SK-N-SH (cell line): Measurements from ENCODE around the gene PVRIG. TPM values are rescaled to one million over a fixed set of nuclear protein-coding genes. Genes with fewer than 3 reads are reported as not detected.

Source experiments
- CTCF ChIA-PET: fragments of 300-600, 350-600 bp; formaldehyde crosslinking; extraction: SDS; loops from one replicate; lab custom pipeline; 2021; lab: Yijun Ruan, JAX
- POLR2A ChIA-PET: fragments of 350-600 bp; sonication (Branson Sonifier 250); formaldehyde crosslinking; extraction: SDS; loops from one replicate; lab custom pipeline; 2020; ENCODE audit warnings: antibody characterized with exemption, inconsistent platforms; lab: Yijun Ruan, JAX
- DNase-seq: peaks from one replicate; pipeline ENCODE4 v3.0.0; 2012
- H2AFZ ChIP-seq: fragments of 200-600 bp; sonication (generic); 2 replicates; pipeline ENCODE4 v1.8.1; 2016; ENCODE audit warnings: antibody characterized with exemption, mild to moderate bottlenecking, low read depth
- H3F3A ChIP-seq: fragments of 200-600 bp; sonication (generic); replicated peaks from 2 replicates; pipeline ENCODE3; 2016; ENCODE audit warnings: antibody characterized with exemption, mild to moderate bottlenecking; ENCODE audit not compliant: insufficient read depth
- H3K27ac ChIP-seq, 2 experiments: fragments of 200-500 bp in 1 of 2; fragments of 200-600 bp in 1 of 2; sonication (Bioruptor generic) in 1 of 2; sonication (generic), shearing (Covaris generic) in 1 of 2; 2 replicates each; pipeline versions ENCODE4 v1.5.1 to v1.6.1; 2014 to 2016; ENCODE audit warnings: low read depth in 2 of 2, inconsistent platforms in 1 of 2, low read length in 1 of 2, mild to moderate bottlenecking in 1 of 2, mixed read lengths in 1 of 2
- H3K27me3 ChIP-seq: fragments of 200-600 bp; sonication (generic), shearing (Covaris generic); 2 replicates; pipeline ENCODE4 v1.6.1; 2016; ENCODE audit warnings: mixed run types; ENCODE audit not compliant: insufficient read depth
- H3K36me3 ChIP-seq, 2 experiments: fragments of 200-500 bp in 1 of 2; fragments of 200-600 bp in 1 of 2; sonication (Bioruptor generic) in 1 of 2; sonication (generic) in 1 of 2; replicated peaks in 1 of 2; 2 replicates each; pipeline versions ENCODE3 to v1.5.1; 2014 to 2016; ENCODE audit warnings: low read length in 1 of 2, mild to moderate bottlenecking in 1 of 2; ENCODE audit not compliant: insufficient read depth in 2 of 2, control insufficient read depth in 1 of 2
- H3K4me1 ChIP-seq, 2 experiments: fragments of 200-500 bp in 1 of 2; fragments of 200-600 bp in 1 of 2; sonication (Bioruptor generic) in 1 of 2; sonication (generic), shearing (Covaris generic) in 1 of 2; 2 replicates each; pipeline versions ENCODE4 v1.5.1 to v1.6.1; 2014 to 2016; ENCODE audit warnings: low read depth in 1 of 2, low read length in 1 of 2, mixed run types in 1 of 2; ENCODE audit not compliant: insufficient read depth in 2 of 2, control insufficient read depth in 1 of 2
- H3K4me2 ChIP-seq: fragments of 200-600 bp; sonication (generic), shearing (Covaris generic); 2 replicates; pipeline ENCODE4 v1.6.1; 2017; ENCODE audit warnings: mixed run types
- H3K4me3 ChIP-seq, 2 experiments: fragments of 200-500 bp in 1 of 2; fragments of 200-600 bp in 1 of 2; sonication (Bioruptor generic) in 1 of 2; sonication (generic), shearing (Covaris generic) in 1 of 2; 2 replicates each; pipeline versions ENCODE4 v1.5.1 to v1.8.1; 2014 to 2016; ENCODE audit warnings: low read depth in 2 of 2, inconsistent platforms in 1 of 2, low read length in 1 of 2, mild to moderate bottlenecking in 1 of 2, mixed read lengths in 1 of 2, moderate library complexity in 1 of 2
- H3K79me2 ChIP-seq: fragments of 200-600 bp; sonication (generic); 2 replicates; pipeline ENCODE4 v1.8.1; 2017; ENCODE audit warnings: mild to moderate bottlenecking; ENCODE audit not compliant: insufficient read depth
- H3K9ac ChIP-seq: fragments of 200-600 bp; sonication (generic); 2 replicates; pipeline ENCODE4 v1.6.1; 2017; ENCODE audit warnings: mixed run types
- H3K9me2 ChIP-seq: fragments of 200-600 bp; sonication (generic); 2 replicates; pipeline ENCODE4 v1.6.1; 2017; ENCODE audit warnings: mixed run types
- H3K9me3 ChIP-seq: fragments of 200-600 bp; sonication (generic); 2 replicates; pipeline ENCODE4 v1.6.1; 2017; ENCODE audit warnings: mixed run types, mild to moderate bottlenecking, moderate library complexity
- H4K20me1 ChIP-seq: fragments of 200-600 bp; sonication (generic); 2 replicates; pipeline ENCODE4 v1.6.1; 2017; ENCODE audit warnings: mild to moderate bottlenecking, mixed run types; ENCODE audit not compliant: insufficient read depth
- CTCF ChIP-seq: fragments of 200-600 bp; sonication (generic); IDR thresholded peaks from 2 replicates; pipeline ENCODE4 v1.6.1; 2017; ENCODE audit warnings: antibody characterized with exemption, mild to moderate bottlenecking, moderate library complexity
- EP300 ChIP-seq, 2 experiments: IDR thresholded peaks; 2 replicates each; pipeline versions ENCODE4 v1.4.0 to v1.6.1; 2012; ENCODE audit warnings: borderline replicate concordance in 1 of 2, low read depth in 1 of 2, low read length in 1 of 2
- FOXJ3 ChIP-seq: sonication (generic); formaldehyde crosslinking; IDR thresholded peaks from 2 replicates; pipeline ENCODE4 v1.5.1; 2020; ENCODE audit warnings: mild to moderate bottlenecking, missing genetic modification reagents
- FOXM1 ChIP-seq: IDR thresholded peaks from 2 replicates; pipeline ENCODE4 v1.4.0; 2012; ENCODE audit warnings: low read depth, mild to moderate bottlenecking
- MAX ChIP-seq: IDR thresholded peaks from 2 replicates; pipeline ENCODE4 v1.4.0; 2012; ENCODE audit warnings: low read depth
- MXI1 ChIP-seq: IDR thresholded peaks from 2 replicates; pipeline ENCODE4 v1.6.1; 2012; ENCODE audit warnings: mild to moderate bottlenecking, low read depth, low read length, improper control_type of control experiment
- NRF1 ChIP-seq: IDR thresholded peaks from 2 replicates; pipeline ENCODE4 v1.6.1; 2012; ENCODE audit warnings: low read depth, mild to moderate bottlenecking, low read length
- PBX3 ChIP-seq: IDR thresholded peaks from 2 replicates; pipeline ENCODE4; 2012
- RAD21 ChIP-seq: IDR thresholded peaks from 2 replicates; pipeline ENCODE4 v1.6.1; 2012; ENCODE audit warnings: mild to moderate bottlenecking, low read length
- RCOR1 ChIP-seq: fragments of 150-350 bp; IDR thresholded peaks from 2 replicates; pipeline ENCODE4 v1.6.1; 2017; ENCODE audit warnings: antibody characterized with exemption, low read length
- RFX5 ChIP-seq: IDR thresholded peaks from 2 replicates; pipeline ENCODE4 v1.6.1; 2012; ENCODE audit warnings: mild to moderate bottlenecking, improper control_type of control experiment, low read length
- SMC3 ChIP-seq: IDR thresholded peaks from 2 replicates; pipeline ENCODE4 v1.6.1; 2012; ENCODE audit warnings: low read depth, low read length, improper control_type of control experiment
- TEAD4 ChIP-seq: IDR thresholded peaks from 2 replicates; pipeline ENCODE4 v1.4.0; 2012; ENCODE audit warnings: mild to moderate bottlenecking, borderline replicate concordance; ENCODE audit not compliant: insufficient read depth
- USF2 ChIP-seq: fragments of 150-350 bp; IDR thresholded peaks from 2 replicates; pipeline ENCODE4 v1.6.1; 2017; ENCODE audit warnings: antibody characterized with exemption, low read length, low read depth, borderline replicate concordance
- WGBS: methylation state at CpG from one replicate; pipeline ENCODE4 v1.1.6; 2017; ENCODE audit warnings: low lambda C conversion rate; 5-methylcytosine and 5-hydroxymethylcytosine counted together
- polyA plus RNA-seq, 3 experiments: library from polyadenylated mRNA; depleted of rRNA; stranded (reverse); fragments of >200 nt; gene quantifications; 2 replicates each; pipeline ENCODE4 v1.2.3, GENCODE V29; 2012

The PVRIG gene
- polyA plus RNA-seq, 1 of the 3 experiments (the other 2 are of a cell fraction), result not detected

- TF ChIP-seq USF2 (no peak), PBX3 (no peak), SMC3 (no peak), MXI1 (no peak), CTCF (no peak), EP300 (IDR thresholded peaks at IDR 0.05; ENCODE audit: borderline replicate concordance in 1 of 2, low read depth in 1 of 2, low read length in 1 of 2) (no peak), RCOR1 (no peak)
These were observed 8.4 kb upstream of the PVRIG start (continued) for GRCh38 chr7:100211342-100211780.

GRCh38 chr7:100212631-100213286 lies 7.0 kb upstream of the PVRIG start:
- H3K36me3 ChIP-seq, result no peaks in the 10 kb centered on the region
- WGBS, result 91% methylated on average over 5 of the region's 5 CpGs
- DNase-seq, result no peak
- H4K20me1 ChIP-seq, result no peaks in the 10 kb centered on the region
- no peak overlapping the region for H2AFZ ChIP-seq
- CTCF ChIA-PET, result interaction anchor here (0.6 to 15.9 kb wide), 3 partner anchors 8 to 181 kb away, joined by 3 to 262 read pairs (median 3); no protein-coding TSS in a partner anchor
- H3K9me3 ChIP-seq, result no peaks in the 10 kb centered on the region
- no peak for TF ChIP-seq TEAD4
- H3K27ac ChIP-seq, result no peak overlapping the region
- no peaks in the 10 kb centered on the region for H3K9me2 ChIP-seq
- no peaks in the 10 kb centered on the region for H3K79me2 ChIP-seq
- POLR2A ChIA-PET, result no interaction called here
- no peaks in the 10 kb centered on the region for H3K27me3 ChIP-seq
- no peak overlapping the region for H3K9ac ChIP-seq
- no peak overlapping the region for H3K4me2 ChIP-seq
- H3K4me3 ChIP-seq, result no peak overlapping the region
- no peaks in the 10 kb centered on the region for H3F3A ChIP-seq
- H3K4me1 ChIP-seq, result no peaks in the 10 kb centered on the region; a peak in 1 of 4 replicates

- H2AFZ ChIP-seq, result no peak overlapping the region
- WGBS, result 74% methylated on average over 6 of the region's 6 CpGs
- H3F3A ChIP-seq, result peaks cover 5% of the 10 kb centered on the region
- H3K4me1 ChIP-seq, result no peaks in the 10 kb centered on the region; a peak in 1 of 4 replicates
- no peaks in the 10 kb centered on the region for H3K9me2 ChIP-seq
- no peak for DNase-seq
- H3K79me2 ChIP-seq, result no peaks in the 10 kb centered on the region
- ChIA-PET CTCF (interaction anchor here (1.0 to 15.9 kb wide), 2 partner anchors 9 to 79 kb away, joined by 3 to 262 read pairs; no protein-coding TSS in a partner anchor), POLR2A (no interaction called here)
- no peak overlapping the region for H3K9ac ChIP-seq
- H3K27me3 ChIP-seq, result no peaks in the 10 kb centered on the region
- H3K4me3 ChIP-seq, result no peak overlapping the region
- TF ChIP-seq RAD21, result no peak
- no peak for TF ChIP-seq FOXJ3 (CRISPR knock-in tag)
- no peak for TF ChIP-seq NRF1
- TF ChIP-seq CTCF, result no peak
- no peak for TF ChIP-seq FOXM1
- TF ChIP-seq MAX, result no peak
- no peak for TF ChIP-seq RFX5
- no peak overlapping the region for H3K4me2 ChIP-seq
- no peaks in the 10 kb centered on the region for H3K36me3 ChIP-seq
- H3K27ac ChIP-seq, result no peak overlapping the region
- no peaks in the 10 kb centered on the region for H4K20me1 ChIP-seq
- H3K9me3 ChIP-seq, result no peaks in the 10 kb centered on the region
These were observed 6.1 kb upstream of the PVRIG start for GRCh38 chr7:100213672-100214071.
